ENCODE data around the gene TM7SF2.

- TF ChIP-seq YY1 (IDR thresholded peaks at IDR 0.05; ENCODE audit: insufficient read depth, insufficient read length) (no peak), ZNF274 (IDR thresholded peaks at IDR 0.05; ENCODE audit: low read depth, low read length) (no peak)
These were observed 45.7 kb downstream of the TM7SF2 start for GRCh38 chr11:65157336-65157735.
